WTC11 (cell line): ENCODE data around the gene HMGXB3. TPM values are rescaled to one million over a fixed set of nuclear protein-coding genes. Genes with fewer than 3 reads are reported as not detected.
"Not testable (repeated sequence)": the region's sequence is repeated elsewhere in the genome, so short reads cannot be mapped to it uniquely, and the experiment has no call there.

ENCODE experiments used
- ATAC-seq: fragments of 200-7000 bp; cut with Tn5 transposase; 2 replicates; pipeline ENCODE4 v1.10.0; 2021; ENCODE audit warnings: mild to moderate bottlenecking, moderate library complexity
- CTCF ChIA-PET: fragments of 300-600 bp; sonication (Branson Sonifier 250); formaldehyde crosslinking; loops from one replicate; lab custom pipeline; 2021; ENCODE audit warnings: antibody characterized with exemption; lab: Charles Lee
- POLR2A ChIA-PET: fragments of 350-600 bp; sonication (Branson Sonifier 250); formaldehyde crosslinking; loops from one replicate; lab custom pipeline; 2021; ENCODE audit warnings: antibody characterized with exemption; lab: Charles Lee
- DNase-seq: peaks from one replicate; pipeline ENCODE4 v3.0.0; 2021; ENCODE audit warnings: low spot score
- H3K27ac Mint-ChIP-seq: 2 replicates; pipeline ENCODE4 v1.8.0; 2021; ENCODE audit warnings: mixed read lengths
- H3K27me3 Mint-ChIP-seq: 2 replicates; pipeline ENCODE4 v1.8.0; 2021; ENCODE audit warnings: low read depth, mild to moderate bottlenecking, moderate library complexity, mixed read lengths
- H3K36me3 Mint-ChIP-seq: 2 replicates; pipeline ENCODE4 v1.8.0; 2021; ENCODE audit warnings: mixed read lengths
- H3K4me1 Mint-ChIP-seq: 2 replicates; pipeline ENCODE4 v1.8.0; 2022; ENCODE audit warnings: mixed read lengths
- H3K4me3 Mint-ChIP-seq: 2 replicates; pipeline ENCODE4 v1.8.0; 2021; ENCODE audit warnings: mild to moderate bottlenecking, moderate library complexity, mixed read lengths
- H3K9me3 Mint-ChIP-seq: 2 replicates; pipeline ENCODE4 v1.8.0; 2021; ENCODE audit warnings: mixed read lengths
- CREB1 ChIP-seq: sonication (generic); formaldehyde crosslinking; IDR thresholded peaks from 2 replicates; pipeline ENCODE4 v1.8.0; 2023; ENCODE audit warnings: mild to moderate bottlenecking, missing genetic modification reagents
- FOXP1 ChIP-seq: sonication (generic); formaldehyde crosslinking; IDR thresholded peaks from 2 replicates; pipeline ENCODE4 v1.8.0; 2022; ENCODE audit warnings: missing genetic modification reagents, mild to moderate bottlenecking, moderate library complexity, borderline replicate concordance
- KAT7 ChIP-seq: sonication (generic); formaldehyde crosslinking; IDR thresholded peaks from 2 replicates; pipeline ENCODE4 v1.8.1; 2023; ENCODE audit warnings: missing genetic modification reagents, mild to moderate bottlenecking, borderline replicate concordance
- NFATC4 ChIP-seq: fragments of 250-450 bp; sonication (Bioruptor Pico); IDR thresholded peaks from 2 replicates; pipeline ENCODE4 v1.9.0; 2021; ENCODE audit warnings: mild to moderate bottlenecking
- PRRX2 ChIP-seq: fragments of 250-450 bp; sonication (Bioruptor Pico); IDR thresholded peaks from 2 replicates; pipeline ENCODE4 v1.8.0; 2021; ENCODE audit warnings: mild to moderate bottlenecking
- TCF7 ChIP-seq: sonication (generic); formaldehyde crosslinking; IDR thresholded peaks from 2 replicates; pipeline ENCODE4 v1.8.0; 2022; ENCODE audit warnings: mild to moderate bottlenecking, low read depth, missing genetic modification reagents, moderate library complexity
- TP53 ChIP-seq: sonication (generic); formaldehyde crosslinking; IDR thresholded peaks from 2 replicates; pipeline ENCODE4 v1.8.1; 2023; ENCODE audit warnings: mild to moderate bottlenecking, missing genetic modification reagents
- ZNF232 ChIP-seq: sonication (generic); formaldehyde crosslinking; IDR thresholded peaks from 2 replicates; pipeline ENCODE4 v1.8.0; 2022; ENCODE audit warnings: mild to moderate bottlenecking, missing genetic modification reagents
- total RNA-seq: library from RNA; stranded (reverse); gene quantifications from 3 replicates; pipeline ENCODE4 v1.2.3, GENCODE V29; 2021
- TF ChIP-seq, protein P1 (sequence below): fragments of 250-450 bp; sonication (Bioruptor Pico); IDR thresholded peaks from 2 replicates; pipeline ENCODE4 v1.9.0; 2021; ENCODE audit warnings: mild to moderate bottlenecking
- TF ChIP-seq, protein P2 (sequence below): fragments of 250-450 bp; sonication (Bioruptor Pico); IDR thresholded peaks from 2 replicates; pipeline ENCODE4 v1.8.0; 2021; ENCODE audit warnings: mild to moderate bottlenecking
- TF ChIP-seq, protein P3 (sequence below): sonication (generic); formaldehyde crosslinking; IDR thresholded peaks from 2 replicates; pipeline ENCODE4 v1.8.0; 2023; ENCODE audit warnings: missing genetic modification reagents
- TF ChIP-seq, protein P4 (sequence below): sonication (generic); formaldehyde crosslinking; IDR thresholded peaks from 2 replicates; pipeline ENCODE4 v1.8.0; 2022; ENCODE audit warnings: mild to moderate bottlenecking, missing genetic modification reagents
- TF ChIP-seq, protein P5 (sequence below): fragments of 250-450 bp; sonication (Bioruptor Pico); IDR thresholded peaks from 2 replicates; pipeline ENCODE4 v1.9.0; 2021; ENCODE audit warnings: mild to moderate bottlenecking

HMGXB3 gene
- total RNA-seq, 1 experiment from 2014 or later: 31.6 TPM

DNA sequence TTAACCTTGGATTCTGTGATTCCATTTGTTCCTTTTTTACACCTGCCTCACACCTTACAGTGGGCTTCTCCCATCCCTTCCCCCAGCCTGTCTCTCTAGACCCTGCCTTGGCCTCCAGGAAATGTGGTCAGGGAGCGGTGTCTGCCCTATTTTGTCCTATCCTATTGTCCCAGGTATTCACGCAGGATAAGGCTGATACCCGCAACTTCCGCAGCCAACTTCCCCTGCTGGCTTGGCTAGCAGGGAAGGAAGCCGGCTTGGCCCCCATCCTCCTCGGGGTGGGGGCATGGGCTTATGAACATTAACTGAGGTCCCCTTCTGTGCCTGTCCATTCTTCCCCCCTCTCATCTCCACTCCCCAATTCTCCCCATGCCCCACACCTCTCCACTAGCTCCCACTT is 82.3 kb downstream of the HMGXB3 start (continued):
- TF ChIP-seq, protein P1, sequence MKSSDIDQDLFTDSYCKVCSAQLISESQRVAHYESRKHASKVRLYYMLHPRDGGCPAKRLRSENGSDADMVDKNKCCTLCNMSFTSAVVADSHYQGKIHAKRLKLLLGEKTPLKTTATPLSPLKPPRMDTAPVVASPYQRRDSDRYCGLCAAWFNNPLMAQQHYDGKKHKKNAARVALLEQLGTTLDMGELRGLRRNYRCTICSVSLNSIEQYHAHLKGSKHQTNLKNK (CRISPR knock-in tag): no peak

DNA sequence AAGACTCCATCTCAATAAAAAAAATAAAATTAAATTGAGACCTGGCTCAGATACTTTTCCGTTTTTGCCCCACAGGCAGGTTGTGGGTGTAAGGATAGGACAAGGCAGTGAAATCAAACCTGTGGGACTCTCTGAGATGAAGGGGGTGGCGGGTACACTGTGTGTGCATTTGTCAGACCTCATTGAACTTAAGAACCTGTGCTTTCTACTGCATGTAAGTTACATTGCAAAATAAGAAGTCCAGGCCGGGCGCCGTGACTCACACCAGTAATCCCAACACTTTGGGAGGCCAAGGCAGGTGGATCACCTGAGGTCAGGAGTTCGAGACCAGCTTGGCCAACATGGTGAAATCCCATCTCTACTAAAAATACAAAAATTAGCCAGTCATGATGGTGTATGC is 84.2 kb downstream of the HMGXB3 start:
- H3K4me3 Mint-ChIP-seq, H3K36me3 Mint-ChIP-seq, POLR2A ChIA-PET, CTCF ChIA-PET, H3K27me3 Mint-ChIP-seq, ATAC-seq, H3K27ac Mint-ChIP-seq, H3K9me3 Mint-ChIP-seq, DNase-seq: not testable (repeated sequence)
- peaks cover 19% of the 10 kb centered on the region for H3K4me1 Mint-ChIP-seq

DNA sequence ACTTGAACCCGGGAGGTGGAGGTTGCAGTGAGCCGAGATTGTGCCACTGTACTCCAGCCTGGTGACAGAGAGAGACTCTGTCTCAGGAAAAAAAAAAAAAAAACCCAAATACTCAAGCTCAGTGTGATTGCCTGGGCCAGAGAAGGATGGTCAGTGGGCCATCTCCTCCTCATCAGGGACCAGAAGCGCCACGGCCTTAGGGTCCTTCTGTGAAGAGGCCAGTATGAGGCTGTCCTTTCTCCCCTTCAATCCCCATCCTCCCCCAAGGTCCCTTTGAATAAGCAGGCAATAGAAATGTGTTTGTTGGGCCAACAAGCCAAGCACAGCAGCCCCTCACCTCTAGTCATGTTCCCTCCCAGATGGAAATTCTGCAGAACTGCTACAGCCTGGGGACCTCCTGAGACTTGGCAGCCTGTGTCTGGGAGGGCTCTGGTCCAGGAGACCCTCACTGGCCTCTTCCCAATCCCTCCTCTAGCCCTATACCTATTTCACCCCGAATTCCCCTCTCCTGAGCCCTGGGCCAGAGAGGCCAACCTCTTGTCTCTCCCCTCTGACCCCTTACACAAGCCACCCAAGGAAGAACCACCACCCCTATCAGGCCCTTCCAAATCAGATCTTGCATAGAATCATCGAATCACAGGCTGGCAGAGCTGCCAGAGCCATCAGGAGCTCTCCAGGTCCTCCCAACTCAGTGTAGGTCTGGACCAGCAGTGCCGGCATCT is 84.8 kb downstream of the HMGXB3 start:
- Mint-ChIP-seq H3K9me3 (no peaks in the 10 kb centered on the region), H3K4me3 (no peak overlapping the region), H3K27ac (no peak overlapping the region), H3K4me1 (peaks cover 19% of the 10 kb centered on the region), H3K36me3 (no peaks in the 10 kb centered on the region), H3K27me3 (no peaks in the 10 kb centered on the region)
- DNase-seq (no peak), ATAC-seq (no peak)
- TF ChIP-seq, protein P2, sequence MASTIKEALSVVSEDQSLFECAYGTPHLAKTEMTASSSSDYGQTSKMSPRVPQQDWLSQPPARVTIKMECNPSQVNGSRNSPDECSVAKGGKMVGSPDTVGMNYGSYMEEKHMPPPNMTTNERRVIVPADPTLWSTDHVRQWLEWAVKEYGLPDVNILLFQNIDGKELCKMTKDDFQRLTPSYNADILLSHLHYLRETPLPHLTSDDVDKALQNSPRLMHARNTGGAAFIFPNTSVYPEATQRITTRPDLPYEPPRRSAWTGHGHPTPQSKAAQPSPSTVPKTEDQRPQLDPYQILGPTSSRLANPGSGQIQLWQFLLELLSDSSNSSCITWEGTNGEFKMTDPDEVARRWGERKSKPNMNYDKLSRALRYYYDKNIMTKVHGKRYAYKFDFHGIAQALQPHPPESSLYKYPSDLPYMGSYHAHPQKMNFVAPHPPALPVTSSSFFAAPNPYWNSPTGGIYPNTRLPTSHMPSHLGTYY (CRISPR knock-in tag): no peak
- TF ChIP-seq, protein P3, sequence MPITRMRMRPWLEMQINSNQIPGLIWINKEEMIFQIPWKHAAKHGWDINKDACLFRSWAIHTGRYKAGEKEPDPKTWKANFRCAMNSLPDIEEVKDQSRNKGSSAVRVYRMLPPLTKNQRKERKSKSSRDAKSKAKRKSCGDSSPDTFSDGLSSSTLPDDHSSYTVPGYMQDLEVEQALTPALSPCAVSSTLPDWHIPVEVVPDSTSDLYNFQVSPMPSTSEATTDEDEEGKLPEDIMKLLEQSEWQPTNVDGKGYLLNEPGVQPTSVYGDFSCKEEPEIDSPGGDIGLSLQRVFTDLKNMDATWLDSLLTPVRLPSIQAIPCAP (CRISPR knock-in tag): no peak
- TF ChIP-seq ZNF232 (CRISPR knock-in tag) (no peak), FOXP1 (CRISPR knock-in tag) (no peak), PRRX2 (CRISPR knock-in tag) (no peak), TCF7 (no peak), TP53 (CRISPR knock-in tag) (no peak), NFATC4 (CRISPR knock-in tag) (no peak), KAT7 (CRISPR knock-in tag) (no peak), CREB1 (CRISPR knock-in tag) (no peak)
- TF ChIP-seq, protein P4, sequence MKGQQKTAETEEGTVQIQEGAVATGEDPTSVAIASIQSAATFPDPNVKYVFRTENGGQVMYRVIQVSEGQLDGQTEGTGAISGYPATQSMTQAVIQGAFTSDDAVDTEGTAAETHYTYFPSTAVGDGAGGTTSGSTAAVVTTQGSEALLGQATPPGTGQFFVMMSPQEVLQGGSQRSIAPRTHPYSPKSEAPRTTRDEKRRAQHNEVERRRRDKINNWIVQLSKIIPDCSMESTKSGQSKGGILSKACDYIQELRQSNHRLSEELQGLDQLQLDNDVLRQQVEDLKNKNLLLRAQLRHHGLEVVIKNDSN (CRISPR knock-in tag): no peak
- TF ChIP-seq, protein P5, sequence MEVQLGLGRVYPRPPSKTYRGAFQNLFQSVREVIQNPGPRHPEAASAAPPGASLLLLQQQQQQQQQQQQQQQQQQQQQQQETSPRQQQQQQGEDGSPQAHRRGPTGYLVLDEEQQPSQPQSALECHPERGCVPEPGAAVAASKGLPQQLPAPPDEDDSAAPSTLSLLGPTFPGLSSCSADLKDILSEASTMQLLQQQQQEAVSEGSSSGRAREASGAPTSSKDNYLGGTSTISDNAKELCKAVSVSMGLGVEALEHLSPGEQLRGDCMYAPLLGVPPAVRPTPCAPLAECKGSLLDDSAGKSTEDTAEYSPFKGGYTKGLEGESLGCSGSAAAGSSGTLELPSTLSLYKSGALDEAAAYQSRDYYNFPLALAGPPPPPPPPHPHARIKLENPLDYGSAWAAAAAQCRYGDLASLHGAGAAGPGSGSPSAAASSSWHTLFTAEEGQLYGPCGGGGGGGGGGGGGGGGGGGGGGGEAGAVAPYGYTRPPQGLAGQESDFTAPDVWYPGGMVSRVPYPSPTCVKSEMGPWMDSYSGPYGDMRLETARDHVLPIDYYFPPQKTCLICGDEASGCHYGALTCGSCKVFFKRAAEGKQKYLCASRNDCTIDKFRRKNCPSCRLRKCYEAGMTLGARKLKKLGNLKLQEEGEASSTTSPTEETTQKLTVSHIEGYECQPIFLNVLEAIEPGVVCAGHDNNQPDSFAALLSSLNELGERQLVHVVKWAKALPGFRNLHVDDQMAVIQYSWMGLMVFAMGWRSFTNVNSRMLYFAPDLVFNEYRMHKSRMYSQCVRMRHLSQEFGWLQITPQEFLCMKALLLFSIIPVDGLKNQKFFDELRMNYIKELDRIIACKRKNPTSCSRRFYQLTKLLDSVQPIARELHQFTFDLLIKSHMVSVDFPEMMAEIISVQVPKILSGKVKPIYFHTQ (CRISPR knock-in tag): no peak
- ChIA-PET POLR2A (no interaction called here), CTCF (no interaction called here)
